Activated naive CD8-positive, alpha-beta T cell treated with anti-CD3 and anti-CD28 coated beads for 36 hours (primary cell): ENCODE measurements around the gene CTIF. TPM values are rescaled to one million over a fixed set of nuclear protein-coding genes. Genes with fewer than 3 reads are reported as not detected.

Experiments
- DNase-seq: peaks from one replicate; pipeline ENCODE4 v3.0.0; 2021
- H3K27ac Mint-ChIP-seq: one replicate; pipeline ENCODE4 v1.8.0; 2022; ENCODE audit warnings: mild to moderate bottlenecking, moderate library complexity, mixed read lengths
- H3K27me3 Mint-ChIP-seq: one replicate; pipeline ENCODE4 v1.8.0; 2022; ENCODE audit warnings: mild to moderate bottlenecking, mixed read lengths
- H3K36me3 Mint-ChIP-seq: one replicate; pipeline ENCODE4 v1.8.0; 2021; ENCODE audit warnings: mild to moderate bottlenecking, mixed read lengths
- H3K4me1 Mint-ChIP-seq: one replicate; pipeline ENCODE4 v1.8.0; 2021; ENCODE audit warnings: mixed read lengths
- H3K4me3 Mint-ChIP-seq: one replicate; pipeline ENCODE4 v1.8.0; 2022; ENCODE audit warnings: mild to moderate bottlenecking, moderate library complexity, mixed read lengths
- H3K9me3 Mint-ChIP-seq: one replicate; pipeline ENCODE4 v1.8.0; 2022; ENCODE audit warnings: mixed read lengths
- total RNA-seq, 2 experiments: library from RNA; stranded (reverse); gene quantifications; one replicate each; pipeline ENCODE4 v1.2.3, GENCODE V29; 2021

CTIF gene
- total RNA-seq, 2 experiments from 2014 or later: 2.3 to 3.5 TPM

DNA sequence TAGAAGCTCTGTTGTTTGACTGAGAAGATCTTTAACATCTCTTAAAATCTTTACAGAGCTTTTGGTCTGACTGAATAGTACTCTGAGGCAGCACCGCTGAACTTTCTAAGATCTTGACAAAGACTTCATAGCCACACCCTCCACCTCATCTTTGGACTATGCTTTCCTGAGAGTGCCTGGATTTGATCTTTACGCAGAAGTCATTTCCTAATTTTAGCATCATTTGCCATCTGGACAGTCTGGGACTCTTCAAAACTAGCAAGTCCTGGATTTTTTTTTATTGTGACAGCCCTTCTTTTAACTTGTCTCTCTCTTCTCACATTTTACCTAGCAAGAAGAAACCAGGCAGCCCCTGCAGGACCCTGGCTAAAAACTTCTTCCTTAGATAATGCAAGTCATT lies 188.8 kb downstream of the CTIF start:
- no peak overlapping the region for H3K4me3 Mint-ChIP-seq
- no peaks in the 10 kb centered on the region for H3K4me1 Mint-ChIP-seq
- no peak overlapping the region for H3K27ac Mint-ChIP-seq
- no peaks in the 10 kb centered on the region for H3K36me3 Mint-ChIP-seq
- H3K9me3 Mint-ChIP-seq: no peaks in the 10 kb centered on the region
- H3K27me3 Mint-ChIP-seq: no peaks in the 10 kb centered on the region
- no peak for DNase-seq

- H3K27me3 Mint-ChIP-seq: no peaks in the 10 kb centered on the region
- H3K36me3 Mint-ChIP-seq: no peaks in the 10 kb centered on the region
- no peaks in the 10 kb centered on the region for H3K9me3 Mint-ChIP-seq
- no peaks in the 10 kb centered on the region for H3K4me1 Mint-ChIP-seq
- no peak for DNase-seq
- H3K27ac Mint-ChIP-seq: no peak overlapping the region
- no peak overlapping the region for H3K4me3 Mint-ChIP-seq
These were observed 189.5 kb downstream of the CTIF start for GRCh38 chr18:48728204-48728833.

GRCh38 chr18:48729404-48729803 lies 190.6 kb downstream of the CTIF start:
- no peak overlapping the region for H3K27ac Mint-ChIP-seq
- no peaks in the 10 kb centered on the region for H3K27me3 Mint-ChIP-seq
- H3K36me3 Mint-ChIP-seq: no peaks in the 10 kb centered on the region
- no peak for DNase-seq
- H3K4me3 Mint-ChIP-seq: no peak overlapping the region
- H3K4me1 Mint-ChIP-seq: no peaks in the 10 kb centered on the region
- no peaks in the 10 kb centered on the region for H3K9me3 Mint-ChIP-seq

- DNase-seq: no peak
- Mint-ChIP-seq H3K9me3 (no peaks in the 10 kb centered on the region), H3K4me3 (no peak overlapping the region), H3K27ac (no peak overlapping the region), H3K36me3 (no peaks in the 10 kb centered on the region), H3K4me1 (no peaks in the 10 kb centered on the region), H3K27me3 (no peaks in the 10 kb centered on the region)
These were observed 191.2 kb downstream of the CTIF start for GRCh38 chr18:48730010-48730409.

GRCh38 chr18:48732767-48733424 lies 194.1 kb downstream of the CTIF start:
- DNase-seq: no peak
- no peaks in the 10 kb centered on the region for H3K36me3 Mint-ChIP-seq
- H3K9me3 Mint-ChIP-seq: no peaks in the 10 kb centered on the region
- no peaks in the 10 kb centered on the region for H3K4me1 Mint-ChIP-seq
- no peak overlapping the region for H3K27ac Mint-ChIP-seq
- no peaks in the 10 kb centered on the region for H3K27me3 Mint-ChIP-seq
- no peak overlapping the region for H3K4me3 Mint-ChIP-seq

- no peak for DNase-seq
- no peak overlapping the region for H3K4me3 Mint-ChIP-seq
- no peaks in the 10 kb centered on the region for H3K4me1 Mint-ChIP-seq
- no peaks in the 10 kb centered on the region for H3K27me3 Mint-ChIP-seq
- no peaks in the 10 kb centered on the region for H3K36me3 Mint-ChIP-seq
- no peak overlapping the region for H3K27ac Mint-ChIP-seq
- no peaks in the 10 kb centered on the region for H3K9me3 Mint-ChIP-seq
These were observed 194.9 kb downstream of the CTIF start for GRCh38 chr18:48733643-48734253.

DNA sequence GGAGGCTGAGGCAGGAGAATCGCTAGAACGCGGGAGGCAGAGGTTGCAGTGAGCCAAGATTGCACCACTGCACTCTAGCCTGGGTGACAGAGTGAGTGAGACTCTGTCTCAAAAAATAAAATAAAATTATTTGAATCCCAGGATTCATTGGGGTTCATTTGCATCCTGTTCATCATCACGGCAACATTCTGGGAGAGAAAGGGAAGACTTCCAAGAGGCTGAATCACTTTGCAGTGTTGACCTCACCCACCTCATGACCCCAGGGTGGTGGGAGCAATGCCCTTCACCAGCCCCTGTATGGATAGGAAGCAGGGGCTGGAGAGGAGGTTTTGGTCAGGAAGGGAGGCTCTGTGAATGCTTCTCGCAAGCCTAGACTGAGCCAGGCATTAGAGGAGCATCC lies 195.6 kb downstream of the CTIF start:
- no peak overlapping the region for H3K27ac Mint-ChIP-seq
- H3K36me3 Mint-ChIP-seq: no peaks in the 10 kb centered on the region
- H3K4me3 Mint-ChIP-seq: no peak overlapping the region
- no peaks in the 10 kb centered on the region for H3K27me3 Mint-ChIP-seq
- no peak for DNase-seq
- no peaks in the 10 kb centered on the region for H3K4me1 Mint-ChIP-seq
- H3K9me3 Mint-ChIP-seq: no peaks in the 10 kb centered on the region

DNA sequence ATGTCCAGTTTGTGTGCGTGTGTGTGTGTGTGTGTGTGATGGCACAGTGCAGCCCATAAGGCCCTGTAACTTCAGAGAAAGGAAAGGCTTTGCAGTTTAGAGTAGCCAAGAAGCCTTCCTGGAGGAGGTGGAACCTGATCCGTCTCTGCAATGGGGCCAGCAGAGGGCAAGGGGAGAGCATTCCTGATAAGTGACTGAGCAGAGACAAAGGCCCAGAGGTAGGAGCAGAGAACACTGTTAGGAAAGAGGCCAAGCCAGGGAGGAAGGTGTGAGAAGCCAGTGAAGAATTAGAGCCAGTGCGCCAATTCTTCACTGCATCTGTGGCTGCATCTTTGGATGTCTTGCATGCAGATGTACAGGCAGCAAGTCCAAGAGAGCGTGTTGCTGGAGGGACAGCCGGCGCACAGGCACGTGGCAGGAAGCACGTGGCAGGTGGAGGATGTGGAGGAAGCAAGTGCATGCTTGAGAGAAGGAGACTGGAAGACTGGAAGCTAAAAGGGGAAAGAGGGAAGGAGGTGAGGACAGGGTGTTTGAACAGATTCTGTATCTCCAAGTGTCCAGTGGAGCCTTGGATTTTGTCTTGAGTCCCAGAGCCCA lies 196.3 kb downstream of the CTIF start:
- no peaks in the 10 kb centered on the region for H3K36me3 Mint-ChIP-seq
- H3K4me1 Mint-ChIP-seq: no peaks in the 10 kb centered on the region
- no peaks in the 10 kb centered on the region for H3K27me3 Mint-ChIP-seq
- no peak overlapping the region for H3K4me3 Mint-ChIP-seq
- no peak overlapping the region for H3K27ac Mint-ChIP-seq
- no peaks in the 10 kb centered on the region for H3K9me3 Mint-ChIP-seq
- DNase-seq: no peak

- H3K27ac Mint-ChIP-seq: no peak overlapping the region
- no peaks in the 10 kb centered on the region for H3K27me3 Mint-ChIP-seq
These were observed 196.9 kb downstream of the CTIF start for GRCh38 chr18:48735681-48736255.

DNA sequence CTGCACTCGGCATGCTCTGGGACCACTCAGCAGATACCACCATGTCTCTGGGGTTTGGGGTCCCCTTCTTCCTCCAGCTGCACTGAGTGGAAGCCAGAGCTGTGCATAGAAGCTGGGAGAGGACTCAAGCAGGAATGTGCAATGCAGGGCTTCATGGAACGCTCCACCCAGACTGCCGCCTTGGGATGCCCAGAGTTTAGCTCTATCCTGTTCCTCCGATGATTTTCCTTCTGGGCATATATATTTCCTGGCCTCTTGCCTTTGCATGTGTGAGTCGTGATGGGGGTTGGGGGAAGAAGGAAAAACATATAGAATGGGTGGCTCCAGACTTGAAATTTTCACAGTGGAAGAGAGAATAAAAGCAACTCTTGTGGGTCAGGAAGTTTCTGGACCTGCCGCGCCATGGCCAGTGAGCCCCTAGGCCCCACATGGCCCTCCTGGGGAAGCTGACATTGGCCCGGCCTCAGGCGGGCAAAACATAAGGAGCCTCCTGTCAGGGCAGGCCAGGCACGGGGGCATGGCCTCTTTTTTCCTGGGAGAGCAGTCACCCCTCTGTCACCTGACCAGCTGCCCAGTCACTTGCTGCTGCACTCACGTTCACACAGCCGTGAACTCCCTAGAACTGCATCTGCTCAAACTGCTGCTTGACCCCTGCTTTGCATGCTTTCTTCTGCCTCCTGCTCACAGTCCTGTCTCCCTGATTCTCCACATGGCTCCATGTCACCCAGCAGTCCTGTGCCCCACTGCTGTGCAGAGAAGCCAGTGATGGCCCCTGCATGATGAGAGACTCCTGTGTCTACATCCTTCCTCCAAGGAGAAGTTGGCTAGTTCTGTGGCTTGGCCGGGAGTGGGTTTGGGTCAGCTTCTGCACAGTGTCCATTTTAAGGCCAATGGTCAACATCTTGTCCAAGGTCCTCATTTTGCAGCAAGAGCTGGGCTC lies 197.8 kb downstream of the CTIF start:
- Mint-ChIP-seq H3K9me3 (no peaks in the 10 kb centered on the region), H3K27me3 (no peaks in the 10 kb centered on the region), H3K27ac (no peak overlapping the region), H3K4me3 (no peak overlapping the region), H3K36me3 (no peaks in the 10 kb centered on the region), H3K4me1 (no peaks in the 10 kb centered on the region)
- no peak for DNase-seq

More at GRCh38 chr18:48735681-48736255, 196.9 kb downstream of the CTIF start:
- DNase-seq: no peak
- H3K9me3 Mint-ChIP-seq: no peaks in the 10 kb centered on the region
- no peaks in the 10 kb centered on the region for H3K4me1 Mint-ChIP-seq
- H3K4me3 Mint-ChIP-seq: no peak overlapping the region
- no peaks in the 10 kb centered on the region for H3K36me3 Mint-ChIP-seq

GRCh38 chr18:48739266-48740067 lies 200.6 kb downstream of the CTIF start:
- no peak overlapping the region for H3K4me3 Mint-ChIP-seq
- no peaks in the 10 kb centered on the region for H3K4me1 Mint-ChIP-seq
- no peak overlapping the region for H3K27ac Mint-ChIP-seq
- H3K9me3 Mint-ChIP-seq: no peaks in the 10 kb centered on the region
- no peaks in the 10 kb centered on the region for H3K36me3 Mint-ChIP-seq
- DNase-seq: no peak
- no peaks in the 10 kb centered on the region for H3K27me3 Mint-ChIP-seq

DNA sequence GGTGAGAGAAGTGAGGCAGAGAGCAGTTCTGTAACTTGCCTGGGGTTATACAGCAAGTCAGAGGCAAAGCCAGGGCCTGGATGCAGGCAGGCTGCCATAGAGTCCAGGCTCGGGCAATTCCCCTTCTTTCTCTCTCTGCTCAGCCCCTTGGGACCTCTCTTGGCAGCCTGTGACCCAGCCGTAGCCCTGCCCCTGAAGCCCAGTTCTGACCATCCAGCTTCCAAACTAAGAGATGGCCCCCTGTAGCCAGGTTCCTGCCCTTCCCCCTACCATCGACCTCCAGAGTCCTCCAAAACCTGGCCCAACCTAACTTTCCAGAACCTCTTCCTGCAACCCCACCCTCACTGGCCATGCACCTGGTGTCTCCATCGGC lies 201.2 kb downstream of the CTIF start:
- Mint-ChIP-seq H3K27me3 (no peaks in the 10 kb centered on the region), H3K36me3 (no peaks in the 10 kb centered on the region), H3K9me3 (no peaks in the 10 kb centered on the region), H3K27ac (no peak overlapping the region), H3K4me3 (no peak overlapping the region), H3K4me1 (no peaks in the 10 kb centered on the region)
- DNase-seq: no peak

GRCh38 chr18:48740851-48741485 lies 202.1 kb downstream of the CTIF start:
- no peak for DNase-seq
- Mint-ChIP-seq H3K9me3 (no peaks in the 10 kb centered on the region), H3K4me1 (no peaks in the 10 kb centered on the region), H3K27me3 (no peaks in the 10 kb centered on the region), H3K4me3 (no peak overlapping the region), H3K27ac (no peak overlapping the region), H3K36me3 (no peaks in the 10 kb centered on the region)
